NCI-H748 treated with DMSO at 0.1 percent for 48 hours (cell line): ENCODE measurements around the gene PRR14L.
"Not testable (repeated sequence)": the region's sequence is repeated elsewhere in the genome, so short reads cannot be mapped to it uniquely, and the experiment has no call there.

Source experiments
- DNase-seq: peaks from one replicate; lab custom pipeline; 2025; lab: John Stamatoyannopoulos, UW

Gene PRR14L

DNA sequence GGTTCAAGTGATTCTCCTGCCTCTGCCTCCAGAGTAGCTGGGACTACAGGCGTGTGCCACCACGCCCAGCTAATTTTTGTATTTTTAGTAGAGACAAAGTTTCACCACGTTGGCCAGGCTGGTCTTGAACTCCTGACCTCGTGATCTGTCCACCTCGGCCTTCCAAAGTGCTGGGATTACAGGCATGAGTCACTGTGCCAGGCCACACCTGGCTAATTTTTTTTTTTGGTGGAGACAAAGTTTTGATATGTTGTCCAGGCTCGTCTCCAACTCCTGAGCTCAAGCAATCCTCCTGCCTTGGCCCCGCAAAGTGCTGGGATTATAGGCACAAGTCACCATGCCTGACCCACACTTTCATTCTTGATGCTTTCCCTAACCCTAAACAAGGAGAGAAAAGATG, 9.6 kb downstream of the PRR14L start:
- DNase-seq: not testable (repeated sequence)

DNA sequence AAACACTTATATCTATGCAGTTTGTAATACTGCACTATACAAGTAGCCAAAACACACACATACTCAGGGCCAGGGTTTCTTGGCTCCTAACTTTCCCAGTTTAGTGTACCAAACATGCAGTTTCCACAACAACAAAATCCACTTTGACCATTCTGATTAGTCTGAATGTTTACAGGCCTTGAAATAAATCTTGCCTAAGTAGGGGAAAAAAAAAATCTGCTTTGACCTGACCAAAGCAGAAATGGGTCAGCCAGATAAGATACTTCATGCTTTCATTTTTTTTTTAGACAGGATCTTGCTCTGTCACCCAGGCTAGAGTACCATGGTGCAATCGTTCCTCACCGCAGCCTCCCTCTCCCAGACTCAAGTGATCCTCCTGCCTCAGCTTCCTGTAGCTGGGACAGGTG, 10.1 kb downstream of the PRR14L start:
- DNase-seq: no peak

DNA sequence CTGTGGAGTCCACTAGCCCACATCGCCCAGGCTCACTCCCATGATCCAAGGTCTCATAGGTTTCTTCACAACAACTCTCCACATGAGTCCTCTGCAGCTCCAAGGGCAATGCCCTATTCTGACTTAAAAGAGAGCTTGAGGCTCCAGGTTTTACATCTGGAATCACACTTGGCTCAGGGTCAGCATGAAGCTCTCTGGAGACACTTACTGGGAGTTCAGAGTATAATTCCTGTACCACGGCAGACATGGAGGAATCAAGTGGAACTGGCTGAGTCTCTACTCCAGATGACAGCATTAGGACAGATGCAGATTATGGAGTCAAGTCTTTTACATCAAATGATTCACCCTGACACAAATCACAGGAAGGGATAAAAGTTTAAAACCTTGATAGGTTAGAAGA, 11.4 kb downstream of the PRR14L start:
- no peak for DNase-seq

DNA sequence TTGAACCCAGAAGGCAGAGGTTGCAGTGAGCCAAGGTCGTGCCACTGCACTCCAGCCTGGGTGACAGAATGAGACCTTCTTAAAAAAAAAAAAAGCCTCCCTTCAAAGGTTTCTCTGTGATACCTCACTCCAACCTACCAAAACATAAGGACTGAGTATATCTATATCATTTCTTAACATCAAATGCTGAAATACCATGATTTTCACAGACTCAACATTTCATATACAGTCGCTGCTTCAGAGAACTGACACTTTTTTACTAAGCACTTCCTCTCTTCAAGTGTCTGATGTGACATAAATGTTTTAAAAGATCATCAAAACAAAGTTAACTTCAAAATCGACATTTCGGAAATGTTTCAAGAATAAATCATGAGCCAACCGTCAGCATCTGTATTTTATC, 12.0 kb downstream of the PRR14L start:
- DNase-seq: no peak

DNA sequence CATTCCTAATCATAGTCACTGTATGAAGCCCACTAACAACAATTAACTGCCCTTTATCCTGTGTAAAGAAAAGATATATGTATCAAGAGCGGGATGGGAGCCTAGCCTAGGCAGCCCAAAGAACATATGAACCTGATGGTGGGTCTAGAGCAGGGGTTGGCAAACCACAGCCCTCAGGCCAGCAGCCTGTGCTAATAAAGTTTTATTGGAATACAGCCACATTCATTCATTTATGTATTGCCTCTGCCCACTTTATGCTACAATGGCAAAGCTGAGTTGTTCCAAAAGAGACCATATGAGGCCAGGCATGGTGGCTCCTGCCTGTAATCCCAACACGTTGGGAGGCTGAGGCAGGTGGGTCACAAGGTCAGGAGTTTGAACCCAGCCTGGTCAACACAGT, 13.5 kb downstream of the PRR14L start:
- DNase-seq: no peak

DNA sequence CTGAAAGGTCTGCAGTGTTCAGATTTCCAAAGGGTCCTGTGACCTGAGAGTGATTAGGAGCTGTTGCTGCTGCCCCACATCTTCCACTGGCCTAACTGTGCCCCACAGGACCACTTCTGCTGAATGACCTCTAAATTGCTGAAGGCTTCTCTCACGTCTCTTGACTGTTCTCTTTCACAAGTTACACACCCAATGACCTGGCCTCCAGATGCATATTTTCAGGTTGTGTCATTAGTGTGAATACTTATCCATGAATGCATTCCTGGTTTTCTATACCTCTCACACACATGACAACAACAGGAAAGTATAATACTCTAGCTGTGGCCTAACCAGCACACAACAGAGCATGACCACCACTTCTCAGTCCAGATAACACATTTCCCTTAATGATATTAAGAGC, 15.4 kb downstream of the PRR14L start:
- DNase-seq: no peak

DNA sequence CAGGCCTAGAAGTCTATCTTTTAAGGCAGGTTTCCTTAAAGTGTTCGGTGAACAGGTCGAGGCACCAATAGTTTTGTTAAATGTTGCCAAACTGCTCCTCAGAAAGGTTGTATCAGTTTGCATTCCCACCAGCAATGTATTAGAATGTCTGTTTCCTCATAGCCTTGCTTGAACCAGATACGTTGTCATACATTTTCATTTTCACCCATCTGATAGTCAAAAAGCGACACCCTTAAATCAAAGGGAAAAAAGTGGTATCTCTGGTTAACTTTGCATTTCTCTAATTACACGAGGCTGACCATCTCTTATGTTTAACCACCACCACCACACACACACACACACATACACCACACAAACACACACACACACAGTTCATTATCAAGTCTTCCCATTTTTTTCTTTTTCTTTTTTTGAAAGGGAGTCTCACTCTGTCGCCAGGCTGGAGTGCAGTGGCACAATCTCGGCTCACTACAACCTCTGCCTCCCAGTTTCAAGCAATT, 16.3 kb downstream of the PRR14L start:
- DNase-seq: no peak

DNA sequence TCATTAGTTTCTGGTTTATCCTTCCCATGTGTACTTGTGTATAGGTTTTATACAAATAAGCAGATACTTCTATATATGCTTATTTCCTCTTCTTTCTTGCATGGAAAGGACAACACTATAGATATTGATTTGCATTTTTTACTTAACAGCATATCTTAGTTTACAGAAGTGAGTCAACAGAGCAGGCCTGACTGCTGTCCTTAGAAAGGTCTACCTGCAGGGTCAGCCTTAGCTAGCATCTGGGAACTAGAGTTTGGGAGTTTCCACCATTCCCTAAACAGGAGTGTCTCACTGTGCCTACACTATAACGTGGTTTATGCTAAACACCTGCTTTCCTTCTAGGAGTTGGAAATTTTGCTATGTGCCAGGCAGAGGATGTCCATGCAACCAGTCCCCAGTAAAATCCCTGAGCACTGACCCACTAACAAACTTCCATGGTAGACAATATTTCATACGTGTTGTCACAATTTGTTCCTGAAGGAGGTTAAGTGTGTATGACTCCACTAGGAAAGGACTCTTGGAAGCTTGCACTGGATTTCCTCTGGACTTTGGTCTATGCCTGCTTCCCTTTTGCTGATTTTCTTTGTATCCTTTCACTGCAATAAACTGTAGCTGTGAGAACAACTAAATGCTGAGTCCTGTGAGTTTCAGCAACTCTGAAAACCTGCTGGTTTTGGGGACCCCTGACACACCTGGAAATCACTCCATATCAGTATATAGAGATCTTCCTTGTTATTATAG, 17.7 kb downstream of the PRR14L start:
- no peak for DNase-seq

DNA sequence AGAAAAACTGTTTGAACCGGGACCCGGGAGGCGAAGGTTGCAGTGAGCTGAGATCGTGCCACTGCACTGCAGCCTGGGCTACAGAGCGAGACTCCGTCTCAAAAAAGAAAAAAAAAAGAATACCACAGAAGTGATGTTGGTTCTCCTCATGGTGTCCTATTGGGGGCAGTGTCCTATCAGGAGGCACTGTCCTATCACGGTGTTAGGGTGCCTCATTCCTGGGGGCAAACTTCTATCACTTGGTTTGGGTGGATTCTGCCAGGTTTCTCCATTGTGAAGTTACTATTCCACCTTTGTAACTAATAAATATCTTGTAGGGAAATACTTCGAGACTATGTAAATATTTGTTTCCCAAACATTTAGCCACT, 19.6 kb downstream of the PRR14L start:
- no peak for DNase-seq

DNA sequence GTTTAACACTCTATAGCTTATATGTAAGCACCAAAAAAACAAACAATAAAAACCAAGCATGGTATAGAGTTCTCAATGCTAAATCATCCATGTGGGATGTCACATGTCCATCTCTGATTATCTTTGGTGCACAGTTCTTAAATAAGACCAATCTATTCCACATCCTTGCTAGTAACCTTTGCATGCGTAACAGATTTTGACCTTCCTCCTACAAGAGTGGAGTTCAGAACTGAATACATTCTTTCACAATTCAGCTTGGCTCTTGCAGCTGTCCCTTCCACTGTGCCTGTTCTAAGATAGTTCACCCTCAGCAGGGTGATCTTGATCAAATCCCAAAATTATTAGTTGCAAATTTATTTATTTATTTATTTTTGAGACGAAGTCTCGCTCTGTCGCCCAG, 21.1 kb downstream of the PRR14L start:
- DNase-seq: no peak

DNA sequence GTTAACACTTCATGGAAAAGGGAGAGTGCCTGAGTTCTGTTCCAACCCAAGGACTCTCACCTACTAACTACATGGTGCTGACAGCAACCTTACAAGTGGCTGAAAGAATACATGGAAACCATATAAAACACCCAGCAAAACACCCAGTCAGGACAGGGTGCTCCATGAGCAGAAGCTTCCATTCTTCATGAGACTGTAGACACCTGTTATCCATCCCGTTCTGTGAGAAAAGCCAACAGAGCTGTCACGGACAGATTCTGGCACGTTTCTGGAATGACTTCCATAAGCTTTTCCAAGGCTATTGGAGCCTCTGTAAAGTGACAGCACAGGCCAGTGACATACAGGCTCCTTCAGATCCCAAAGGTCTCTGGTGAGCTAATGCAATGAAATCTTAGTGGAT, 23.2 kb downstream of the PRR14L start:
- no peak for DNase-seq

DNA sequence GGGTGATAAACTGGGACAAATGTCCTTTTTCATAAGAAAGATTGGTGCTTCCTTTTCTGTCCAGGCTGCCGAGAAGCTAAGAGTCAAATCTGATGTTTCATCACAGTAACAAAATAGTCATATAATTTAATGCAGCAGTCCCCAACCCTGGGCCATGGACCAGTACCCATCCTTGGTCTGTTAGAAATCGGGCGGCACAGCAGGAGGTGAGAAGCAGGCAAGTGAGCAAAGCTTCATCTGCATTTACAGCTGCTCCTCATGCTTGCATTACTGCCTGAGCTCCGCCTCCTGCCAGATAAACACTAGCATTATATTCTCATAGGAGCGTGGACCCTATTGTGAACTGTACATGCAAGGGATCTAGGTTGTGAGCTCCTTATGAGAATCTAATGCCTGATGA, 26.2 kb downstream of the PRR14L start:
- DNase-seq: no peak

DNA sequence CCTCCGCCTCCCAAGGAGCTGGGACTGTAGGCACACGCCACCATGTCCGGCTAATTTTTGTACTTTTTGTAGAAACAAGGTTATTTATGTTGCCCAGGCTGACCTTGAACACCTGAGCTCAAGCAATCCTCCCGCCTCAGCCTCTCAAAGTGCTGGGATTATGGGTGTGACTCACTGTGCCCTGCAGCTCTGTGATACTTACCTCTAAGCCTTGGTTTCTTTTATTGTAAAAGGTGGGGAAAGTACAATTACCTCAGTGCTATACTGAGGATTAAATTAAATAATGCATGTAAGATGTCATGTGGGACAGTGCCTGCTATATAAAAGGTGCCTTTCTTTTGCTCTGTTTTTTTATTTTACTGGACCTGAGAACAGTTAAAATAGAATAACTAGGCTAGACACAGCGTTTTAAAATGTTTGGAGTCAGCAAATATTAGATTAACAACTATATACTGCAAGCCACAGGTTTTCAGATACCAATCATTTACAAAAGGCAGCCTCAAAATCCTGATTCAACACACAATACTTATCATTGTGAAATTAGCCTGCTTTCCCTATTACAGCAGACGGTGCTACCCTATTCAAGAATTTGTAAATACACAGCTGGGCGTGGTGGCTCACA, 30.0 kb downstream of the PRR14L start:
- no peak for DNase-seq

DNA sequence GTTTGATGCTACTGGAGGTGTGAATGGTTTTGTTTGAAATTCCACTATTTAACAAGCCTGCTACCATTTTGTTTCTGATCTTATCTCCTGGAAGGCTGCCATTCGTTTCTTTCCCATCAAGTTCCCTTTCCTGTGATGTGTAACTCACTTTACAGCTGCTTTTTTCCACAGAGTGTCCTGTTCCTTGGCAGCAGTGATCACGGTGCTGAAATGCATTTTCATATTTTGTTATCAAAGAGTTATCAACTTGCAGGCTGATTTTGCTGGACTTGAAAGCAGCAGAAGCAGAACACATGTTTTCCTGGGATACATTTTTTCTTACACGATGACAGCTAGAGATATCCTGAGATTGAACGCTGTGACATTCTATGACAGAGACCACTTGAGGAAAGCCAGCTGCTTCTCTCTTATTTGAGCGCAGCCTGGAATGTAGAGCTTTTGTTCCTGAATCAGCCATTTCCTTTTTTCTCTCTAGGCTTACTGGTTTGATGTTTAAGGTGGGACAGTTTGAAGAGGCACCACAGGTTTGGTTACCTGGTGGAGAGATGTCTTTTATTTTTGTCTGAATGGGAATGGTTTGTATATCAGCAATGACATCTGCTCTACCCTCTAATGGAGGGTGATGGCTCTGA, 34.7 kb downstream of the PRR14L start:
- no peak for DNase-seq

DNA sequence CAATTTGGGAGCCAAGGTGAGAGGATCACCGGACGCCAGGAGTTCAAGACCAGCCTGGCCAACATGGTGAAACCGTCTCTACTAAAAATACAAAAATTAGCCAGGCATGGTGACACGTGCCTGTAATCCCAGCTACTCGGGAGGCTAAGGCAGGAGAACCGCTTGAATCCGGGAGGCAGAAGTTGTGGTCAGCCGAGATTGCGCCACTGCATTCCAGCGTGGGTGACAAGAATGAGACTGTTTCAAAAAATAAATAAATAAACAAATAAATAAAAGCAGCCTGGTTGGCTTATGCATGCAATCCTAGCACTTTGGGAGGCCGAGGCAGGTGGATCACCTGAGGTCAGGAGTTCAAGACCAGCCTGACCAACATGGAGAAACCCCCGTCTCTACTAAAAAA, 38.7 kb downstream of the PRR14L start:
- not testable (repeated sequence) for DNase-seq

DNA sequence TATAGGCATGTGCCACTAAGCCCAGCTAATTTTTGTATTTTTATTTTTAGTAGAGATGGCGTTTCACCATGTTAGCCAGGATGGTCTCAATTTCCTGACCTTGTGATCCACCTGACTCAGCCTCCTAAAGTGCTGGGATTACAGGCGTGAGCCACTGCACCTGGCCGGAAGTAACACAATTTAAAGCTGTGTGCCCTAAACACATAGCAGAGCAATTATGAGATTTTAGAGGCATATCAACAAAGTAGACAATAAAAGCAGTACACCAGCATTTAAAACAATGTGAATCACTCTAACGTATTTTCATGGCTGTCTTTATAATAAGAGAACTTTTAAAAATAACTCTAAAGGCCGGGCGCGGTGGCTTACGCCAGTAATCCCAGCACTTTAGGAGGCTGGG, 42.4 kb downstream of the PRR14L start:
- DNase-seq: peak; percentile 0

DNA sequence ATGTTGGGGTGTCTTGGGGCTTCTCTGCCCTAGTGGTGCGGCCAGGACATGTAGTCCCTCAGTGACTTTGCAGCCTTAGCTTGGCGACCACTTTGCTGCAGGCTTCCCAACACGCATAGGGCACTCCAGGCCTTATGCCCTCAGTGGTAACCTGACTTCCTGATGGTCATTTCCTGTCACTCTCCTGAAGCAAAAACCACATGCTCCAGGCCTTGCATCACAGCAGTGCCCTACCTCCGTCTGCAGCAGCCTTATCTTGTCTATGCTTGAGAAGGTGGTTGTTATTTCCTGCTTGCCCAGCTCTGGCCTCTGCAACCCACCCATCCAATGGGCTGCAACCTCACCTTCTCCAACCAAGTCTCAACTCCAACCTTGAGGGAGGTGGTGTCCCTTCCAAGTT, 54.5 kb downstream of the PRR14L start:
- no peak for DNase-seq

DNA sequence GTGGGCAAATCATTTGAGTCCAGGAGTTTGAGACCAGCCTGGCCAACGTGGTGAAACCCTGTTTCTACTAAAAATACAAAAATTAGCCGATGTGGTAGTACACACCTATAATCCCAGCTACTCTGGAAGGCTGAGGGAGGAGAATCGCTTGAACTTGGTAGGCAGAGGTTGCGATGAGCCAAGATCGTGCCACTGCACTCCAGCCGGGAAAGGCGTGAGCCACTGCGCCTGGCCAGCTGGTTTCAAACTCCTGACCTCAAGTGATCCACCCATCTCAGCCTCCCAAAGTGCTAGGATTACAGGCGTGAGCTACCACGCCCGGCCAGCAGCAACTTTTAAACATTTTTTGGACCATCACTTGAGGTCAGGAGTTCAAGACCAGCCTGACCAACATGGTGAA, 55.9 kb downstream of the PRR14L start:
- not testable (repeated sequence) for DNase-seq

DNA sequence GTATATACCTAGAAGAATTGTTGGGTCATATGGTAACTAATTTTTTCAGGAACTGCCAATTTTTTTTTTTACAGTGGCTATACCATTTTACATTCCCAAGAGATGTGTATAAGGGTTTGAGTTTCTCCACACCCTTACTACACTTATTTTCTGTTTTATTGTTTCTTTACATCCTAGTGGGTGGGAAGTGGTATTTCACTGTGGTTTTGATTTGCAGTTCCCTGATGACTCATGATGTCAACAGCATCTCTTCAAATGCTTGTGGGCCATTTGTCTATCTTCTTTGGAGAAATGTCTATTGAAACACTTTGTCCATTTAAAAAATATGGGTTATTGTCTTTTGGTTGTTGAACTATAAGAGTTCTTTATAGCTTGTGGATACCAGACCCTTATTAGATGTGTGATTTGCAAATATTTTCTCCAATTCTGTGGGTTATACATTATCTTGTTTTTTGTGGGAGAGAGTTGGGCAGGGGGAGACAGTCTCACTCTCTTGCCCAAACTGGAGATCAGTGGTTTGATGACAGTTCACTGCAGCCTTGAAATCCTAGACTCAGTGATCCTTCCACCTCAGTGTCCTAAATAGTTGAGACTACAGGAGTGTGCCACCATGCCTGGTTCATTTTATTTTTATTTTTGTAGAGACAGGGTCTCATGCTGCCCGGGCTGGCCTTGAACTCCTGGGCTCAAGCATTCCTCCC, 57.6 kb downstream of the PRR14L start:
- DNase-seq: no peak

DNA sequence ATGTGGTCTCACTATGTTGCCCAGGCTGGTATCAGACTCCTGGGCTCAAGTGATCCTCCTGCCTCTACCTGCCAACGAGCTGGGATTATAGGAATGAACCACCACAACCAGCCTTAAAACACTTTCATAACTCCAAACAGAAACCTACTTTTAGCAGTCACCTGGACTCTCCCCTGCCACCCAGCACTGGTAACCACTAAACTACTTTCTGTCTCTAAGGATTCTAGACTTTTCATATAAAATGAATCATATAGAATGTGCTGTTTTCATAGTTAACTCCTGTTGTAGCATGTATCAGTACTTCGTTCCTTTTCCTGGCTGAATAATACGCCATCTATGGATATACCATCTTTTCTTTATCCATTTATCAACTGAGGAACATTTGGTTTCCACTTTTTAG, 58.5 kb downstream of the PRR14L start:
- DNase-seq: no peak

DNA sequence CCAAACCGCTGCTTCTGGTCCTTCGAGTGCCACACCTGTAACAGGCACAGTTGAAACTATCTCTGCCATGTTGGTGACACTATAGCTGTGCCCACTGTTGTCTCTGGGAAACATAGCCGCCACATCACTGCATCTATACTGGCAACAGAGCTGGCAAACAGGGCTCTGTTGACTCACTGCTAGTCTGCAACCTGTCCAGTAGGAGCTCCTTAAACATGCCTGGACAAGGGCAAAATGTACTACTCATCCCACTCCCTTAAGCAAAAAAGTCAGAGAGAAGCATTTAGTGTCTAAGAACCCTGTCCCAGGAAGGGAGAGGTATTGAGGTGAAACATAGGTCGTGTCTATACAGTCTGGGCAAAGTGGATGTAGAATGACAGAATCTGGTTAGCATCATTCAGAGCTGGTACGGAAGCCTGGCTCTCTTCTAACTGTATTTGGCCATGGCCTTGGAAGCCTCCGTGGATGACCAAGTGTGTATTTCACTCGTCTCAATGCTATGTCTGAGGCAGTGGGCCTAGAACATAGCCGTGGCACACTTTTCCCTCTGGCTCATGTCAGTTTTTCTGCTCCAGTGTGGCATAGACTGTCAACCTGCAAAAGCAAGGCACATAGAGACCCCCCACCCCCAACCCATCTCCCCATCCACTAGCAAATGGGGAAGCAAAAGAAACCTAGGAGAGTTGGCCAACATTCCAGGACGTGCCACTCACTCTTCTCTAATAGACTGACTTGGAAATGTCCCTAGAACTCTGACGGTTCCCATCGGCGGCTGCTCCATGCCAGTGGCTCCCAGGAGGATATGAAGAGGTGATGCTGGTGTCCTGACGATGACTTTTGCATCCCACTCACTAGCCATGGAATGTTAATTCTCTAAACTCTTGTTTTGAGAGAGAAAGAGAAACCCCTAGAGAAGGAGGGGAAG, 66.5 kb downstream of the PRR14L start:
- no peak for DNase-seq

DNA sequence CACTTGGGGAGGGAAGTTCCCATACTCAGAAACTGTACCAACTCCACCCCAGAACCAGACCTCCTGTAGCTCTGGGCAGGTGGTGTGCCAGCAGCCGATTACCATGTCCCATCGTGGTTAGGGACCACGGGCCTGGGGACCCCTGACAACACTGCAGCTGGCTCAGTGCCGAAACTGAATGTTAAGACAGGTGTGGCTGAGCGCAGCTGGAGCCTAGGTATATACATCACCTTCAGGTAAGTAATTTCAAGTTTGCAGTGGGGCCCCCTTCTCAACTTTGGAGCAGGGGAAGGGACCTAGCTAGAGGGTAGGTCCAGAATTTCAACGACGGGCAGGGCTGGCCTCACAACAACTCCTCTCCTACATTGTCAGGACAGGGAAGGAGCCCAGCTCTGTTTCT, 67.2 kb downstream of the PRR14L start:
- no peak for DNase-seq
